GM21737 (cell line): ENCODE measurements around the gene DONSON.

Experiments
- ATAC-seq: cut with Tn5 transposase; IDR thresholded peaks from one replicate; pipeline ENCODE4 v1.9.1; 2021; ENCODE audit warnings: mild to moderate bottlenecking, moderate library complexity; ENCODE audit not compliant: unreplicated experiment

The DONSON gene

DNA sequence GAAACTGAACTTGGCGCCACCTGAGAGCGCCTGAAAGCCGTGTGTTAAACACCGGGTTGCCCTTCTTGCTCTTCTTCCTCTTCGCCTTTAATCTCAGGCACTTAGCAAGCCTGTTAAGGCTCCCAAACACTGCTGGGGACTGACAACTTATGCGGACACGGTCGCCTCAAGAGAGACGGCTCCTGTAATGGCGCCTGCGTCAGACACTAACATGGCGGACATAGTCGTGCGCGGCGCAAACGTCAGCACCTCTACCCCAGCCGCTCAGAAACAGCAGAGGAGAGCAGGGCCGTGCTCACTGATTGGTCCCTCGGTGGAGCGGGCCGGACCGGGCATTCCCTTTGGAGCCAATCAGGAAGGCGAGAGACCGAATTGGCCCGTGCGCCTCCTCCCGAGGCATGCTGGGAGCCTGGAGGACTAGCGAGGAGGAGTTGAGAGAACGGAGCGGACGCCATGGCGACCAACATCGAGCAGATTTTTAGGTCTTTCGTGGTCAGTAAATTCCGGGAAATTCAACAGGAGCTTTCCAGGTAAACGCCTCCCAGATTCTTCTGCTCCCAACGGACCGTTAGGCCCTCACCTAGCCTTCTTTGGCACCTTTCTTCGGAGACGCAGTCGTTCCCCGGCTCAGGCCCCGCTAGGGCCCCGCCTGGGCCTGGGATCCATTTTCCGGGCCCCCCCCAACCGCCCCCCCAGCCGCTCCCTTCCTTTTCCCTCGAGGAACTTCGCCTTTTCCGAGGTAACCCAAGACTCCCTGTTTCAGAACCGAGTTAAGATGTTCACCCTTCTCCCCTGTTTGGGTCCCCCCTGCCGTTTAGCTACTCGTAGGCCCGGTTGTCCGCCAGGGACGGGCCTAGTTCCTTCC lies 45.6 kb downstream of the DONSON start, which contains the start of gene SON:
Gene SON, plus strand, starts transcription at position 399 of the 865 bp plus-strand sequence. Its CDS starts 55 bp downstream, at position 454.
- ATAC-seq, result peak; percentile 86

GRCh38 chr21:33541756-33542639 lies 46.5 kb downstream of the DONSON start, which contains the start of gene GART:
Gene GART (minus strand): TSS chr21:33542117. CDS start chr21:33539315, 2,802 bp downstream.
- ATAC-seq, result peak; percentile 63

GRCh38 chr21:33541105-33541711 lies 47.3 kb downstream of the DONSON start:
- ATAC-seq, result no peak

- ATAC-seq, result no peak
Measured at GRCh38 chr21:33540711-33541104, 47.8 kb downstream of the DONSON start.

DNA sequence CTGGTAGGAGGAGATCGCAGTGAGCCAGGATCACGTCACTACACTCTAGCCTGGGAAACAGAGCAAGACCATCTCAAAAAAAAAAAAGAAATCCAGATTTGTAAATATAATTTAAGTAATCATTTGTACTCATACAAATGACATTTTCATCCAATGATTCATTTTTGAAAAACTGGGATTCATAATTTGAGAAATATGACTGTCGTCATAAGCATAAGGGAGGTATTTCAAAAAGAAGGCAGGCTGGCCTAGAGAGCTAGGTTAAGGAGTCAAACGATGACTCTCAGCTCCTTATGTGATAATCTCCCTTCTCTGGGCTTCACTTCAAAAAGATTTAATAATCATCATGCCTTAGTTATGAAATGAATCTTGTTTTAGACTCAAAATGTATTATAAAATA lies 48.9 kb downstream of the DONSON start:
- no peak for ATAC-seq

DNA sequence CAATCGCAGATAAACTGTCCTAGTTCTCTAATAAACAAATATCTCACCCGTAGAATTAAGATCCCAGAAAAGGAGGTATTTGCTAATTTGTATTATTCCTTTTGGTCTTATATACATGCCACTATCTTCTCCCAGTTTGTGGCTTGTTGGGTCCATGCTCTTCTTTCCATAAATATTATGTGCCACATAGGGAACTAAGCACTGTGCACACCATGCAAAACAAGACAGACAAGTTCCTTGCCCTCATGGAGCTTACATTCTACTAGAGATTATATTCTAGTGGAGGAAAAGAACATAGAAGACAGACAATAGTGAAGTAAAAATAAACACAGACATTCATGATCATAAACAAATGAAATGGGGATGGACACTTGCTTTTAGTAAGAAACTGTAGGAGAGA lies 51.3 kb downstream of the DONSON start:
- no peak for ATAC-seq

DNA sequence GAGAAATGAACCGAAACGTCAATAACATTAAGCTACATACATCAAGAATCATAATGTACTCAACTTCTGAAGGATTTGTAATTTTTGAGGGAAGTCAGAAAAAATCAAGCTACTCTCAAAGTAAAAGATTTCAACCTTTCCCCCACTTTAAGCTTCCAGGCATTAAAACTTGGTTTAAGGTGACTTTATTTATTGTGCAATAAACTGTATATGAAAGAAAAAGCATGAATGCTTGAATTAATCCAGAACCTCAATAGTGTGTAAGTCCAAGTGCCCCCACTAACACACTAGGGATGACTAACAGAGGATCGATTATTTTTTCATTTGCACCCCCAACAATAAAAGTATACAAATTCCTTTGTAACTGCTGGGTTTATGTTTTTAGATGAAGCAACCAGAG lies 57.5 kb downstream of the DONSON start:
- no peak for ATAC-seq
